Suprapubic skin (tissue), 4 donors: Measurements from ENCODE around the gene RUVBL2. TPM values are rescaled to one million over a fixed set of nuclear protein-coding genes. Genes with fewer than 3 reads are reported as not detected.

Experiments used
- DNase-seq, 2 donors: peaks; one replicate each; pipeline ENCODE4 v3.0.0-alpha.2; 2019; ENCODE audit warnings: low spot score in 2 of 2
- H3K27ac ChIP-seq: fragments of 200-600 bp; sonication (generic); one replicate; pipeline ENCODE4 v1.5.1; 2019
- H3K27me3 ChIP-seq: fragments of 200-600 bp; sonication (generic); one replicate; pipeline ENCODE4 v1.5.1; 2019
- H3K36me3 ChIP-seq: fragments of 200-600 bp; sonication (generic); one replicate; pipeline ENCODE4 v1.5.1; 2019
- H3K4me1 ChIP-seq: fragments of 200-600 bp; sonication (generic); one replicate; pipeline ENCODE4 v1.5.1; 2019
- H3K4me3 ChIP-seq: fragments of 200-600 bp; sonication (generic); one replicate; pipeline ENCODE4 v1.5.1; 2019; ENCODE audit warnings: mild to moderate bottlenecking
- H3K9me3 ChIP-seq: fragments of 200-600 bp; sonication (generic); one replicate; pipeline ENCODE4 v1.5.1; 2019
- EP300 ChIP-seq: sonication (generic); formaldehyde crosslinking; IDR thresholded peaks from one replicate; pipeline ENCODE4 v1.6.1; 2017; ENCODE audit warnings: antibody characterized with exemption
- POLR2A ChIP-seq, 2 donors: fragments of 450-650 bp; IDR thresholded peaks; one replicate each; pipeline ENCODE4 v1.6.1; 2017; ENCODE audit warnings: antibody characterized with exemption in 2 of 2, mild to moderate bottlenecking in 2 of 2, moderate library complexity in 2 of 2
- POLR2AphosphoS5 ChIP-seq, 3 donors: sonication (generic); formaldehyde crosslinking; IDR thresholded peaks; one replicate each; pipeline ENCODE4 v1.6.1; 2017; ENCODE audit warnings: antibody characterized with exemption in 3 of 3
- WGBS: methylation state at CpG from one replicate; pipeline ENCODE4 v1.1.5; 2018; 5-methylcytosine and 5-hydroxymethylcytosine counted together
- total RNA-seq, 4 donors: library from RNA; depleted of rRNA; stranded (reverse); fragments of >200 nt; gene quantifications; one replicate each; pipeline ENCODE4 v1.1.0, GENCODE V29; 2016
- TF ChIP-seq, protein P1 (sequence below), 2 donors: fragments of 200-600 bp in 1 of 2; fragments of 450-650 bp in 1 of 2; sonication (generic) in 1 of 2; IDR thresholded peaks; one replicate each; pipeline ENCODE4 v1.5.1; 2016 to 2019; ENCODE audit warnings: antibody characterized with exemption in 2 of 2, mild to moderate bottlenecking in 1 of 2, moderate library complexity in 1 of 2

The RUVBL2 gene
- total RNA-seq, 4 donors from 2014 or later, result 37.3 to 70.3 (median 68.8) TPM

- Histone ChIP-seq H3K4me3 (peak overlapping the region; percentile 76), H3K9me3 (no peaks in the 10 kb centered on the region), H3K27ac (peak overlapping the region; percentile 95), H3K36me3 (peaks cover 15% of the 10 kb centered on the region), H3K4me1 (peaks cover 44% of the 10 kb centered on the region), H3K27me3 (no peaks in the 10 kb centered on the region)
- peak in 1 of 2 donors; percentile 81 for DNase-seq
- 1% methylated on average over 17 of the region's 20 CpGs for WGBS
- TF ChIP-seq POLR2A (IDR thresholded peaks at IDR 0.05) (no peak), EP300 (no peak), POLR2AphosphoS5 (IDR thresholded peaks at IDR 0.05) (no peak)
- TF ChIP-seq, protein P1, sequence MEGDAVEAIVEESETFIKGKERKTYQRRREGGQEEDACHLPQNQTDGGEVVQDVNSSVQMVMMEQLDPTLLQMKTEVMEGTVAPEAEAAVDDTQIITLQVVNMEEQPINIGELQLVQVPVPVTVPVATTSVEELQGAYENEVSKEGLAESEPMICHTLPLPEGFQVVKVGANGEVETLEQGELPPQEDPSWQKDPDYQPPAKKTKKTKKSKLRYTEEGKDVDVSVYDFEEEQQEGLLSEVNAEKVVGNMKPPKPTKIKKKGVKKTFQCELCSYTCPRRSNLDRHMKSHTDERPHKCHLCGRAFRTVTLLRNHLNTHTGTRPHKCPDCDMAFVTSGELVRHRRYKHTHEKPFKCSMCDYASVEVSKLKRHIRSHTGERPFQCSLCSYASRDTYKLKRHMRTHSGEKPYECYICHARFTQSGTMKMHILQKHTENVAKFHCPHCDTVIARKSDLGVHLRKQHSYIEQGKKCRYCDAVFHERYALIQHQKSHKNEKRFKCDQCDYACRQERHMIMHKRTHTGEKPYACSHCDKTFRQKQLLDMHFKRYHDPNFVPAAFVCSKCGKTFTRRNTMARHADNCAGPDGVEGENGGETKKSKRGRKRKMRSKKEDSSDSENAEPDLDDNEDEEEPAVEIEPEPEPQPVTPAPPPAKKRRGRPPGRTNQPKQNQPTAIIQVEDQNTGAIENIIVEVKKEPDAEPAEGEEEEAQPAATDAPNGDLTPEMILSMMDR (IDR thresholded peaks at IDR 0.05), result no peak
Observed at GRCh38 chr19:48992581-48993174, 1.0 kb upstream of the RUVBL2 start.

GRCh38 chr19:48994035-48994386 lies 324 bp downstream of the RUVBL2 start:
- TF ChIP-seq, protein P1 (IDR thresholded peaks at IDR 0.05), result no peak
- TF ChIP-seq EP300, result no peak
- no peak for TF ChIP-seq POLR2A (IDR thresholded peaks at IDR 0.05)
- no peak for TF ChIP-seq POLR2AphosphoS5 (IDR thresholded peaks at IDR 0.05)
- DNase-seq, result no peak

DNA sequence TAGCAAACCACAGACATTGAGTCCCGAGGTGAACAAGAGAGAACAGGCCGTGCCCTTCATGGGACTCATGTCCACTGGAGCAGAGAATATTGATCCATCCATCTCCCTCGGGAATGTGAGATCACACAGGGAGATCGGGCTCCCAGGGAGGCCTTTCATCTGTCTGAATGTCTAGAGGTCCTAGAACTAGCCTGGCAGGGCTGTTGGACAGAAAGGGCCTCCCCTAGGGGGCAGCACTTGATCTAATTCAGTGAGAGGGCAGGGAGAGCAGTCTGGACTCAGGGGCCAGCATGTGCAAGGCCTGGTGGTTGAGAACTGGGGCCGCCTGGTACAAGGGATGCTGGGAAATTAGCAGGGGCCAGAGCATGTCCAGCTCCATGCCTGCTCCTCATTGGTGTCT lies 4.3 kb downstream of the RUVBL2 start:
- Histone ChIP-seq H3K36me3 (peaks cover 8% of the 10 kb centered on the region), H3K4me1 (peaks cover 15% of the 10 kb centered on the region), H3K4me3 (no peak overlapping the region), H3K9me3 (no peaks in the 10 kb centered on the region), H3K27ac (no peak overlapping the region), H3K27me3 (no peaks in the 10 kb centered on the region)
- whole genome bisulfite sequencing, result 84% methylated on average over 3 of the region's 5 CpGs
- no peak for DNase-seq
- TF ChIP-seq, protein P1 (IDR thresholded peaks at IDR 0.05), result peak in 1 of 2 donors; percentile 30
- TF ChIP-seq POLR2A (IDR thresholded peaks at IDR 0.05), result no peak

More at GRCh38 chr19:48994035-48994386, 324 bp downstream of the RUVBL2 start:
- Histone ChIP-seq H3K27me3 (no peaks in the 10 kb centered on the region), H3K4me3 (peak overlapping the region; percentile 76), H3K4me1 (peaks cover 44% of the 10 kb centered on the region), H3K9me3 (no peaks in the 10 kb centered on the region), H3K27ac (peak overlapping the region; percentile 95), H3K36me3 (peaks cover 2% of the 10 kb centered on the region)
- 0% methylated on average over 13 of the region's 13 CpGs for WGBS

GRCh38 chr19:48999481-49000325 lies 6.0 kb downstream of the RUVBL2 start:
- Histone ChIP-seq H3K4me1 (peaks cover 7% of the 10 kb centered on the region), H3K9me3 (no peaks in the 10 kb centered on the region), H3K27me3 (no peaks in the 10 kb centered on the region), H3K27ac (no peak overlapping the region), H3K4me3 (no peak overlapping the region), H3K36me3 (peaks cover 24% of the 10 kb centered on the region)
- no peak for DNase-seq
- TF ChIP-seq POLR2A (IDR thresholded peaks at IDR 0.05), result no peak
- TF ChIP-seq, protein P1 (IDR thresholded peaks at IDR 0.05), result peak; percentile 17 to 66
- WGBS, result 87% methylated on average over 6 of the region's 16 CpGs

- WGBS, result 99% methylated on average over 15 of the region's 15 CpGs
- TF ChIP-seq POLR2AphosphoS5 (IDR thresholded peaks at IDR 0.05) (no peak), EP300 (no peak), POLR2A (IDR thresholded peaks at IDR 0.05) (no peak)
- TF ChIP-seq, protein P1 (IDR thresholded peaks at IDR 0.05), result no peak
- no peaks in the 10 kb centered on the region for H3K9me3 ChIP-seq
- peaks cover 61% of the 10 kb centered on the region for H3K36me3 ChIP-seq
- no peaks in the 10 kb centered on the region for H3K4me1 ChIP-seq
- H3K27me3 ChIP-seq, result no peaks in the 10 kb centered on the region
- no peak overlapping the region for H3K4me3 ChIP-seq
- no peak overlapping the region for H3K27ac ChIP-seq
- no peak for DNase-seq
Observed at GRCh38 chr19:49004133-49004532, 10.4 kb downstream of the RUVBL2 start.
